Adipocyte (in vitro differentiated cells): ENCODE data around the gene GTF3C5.
"Not testable (repeated sequence)": the region's sequence is repeated elsewhere in the genome, so short reads cannot be mapped to it uniquely, and the experiment has no call there.

ENCODE experiments used
- DNase-seq: peaks from one replicate; pipeline ENCODE4 v3.0.0-alpha.2; 2015; ENCODE audit warnings: low read depth
- H3K27me3 ChIP-seq: replicated peaks from 2 replicates; pipeline ENCODE4 v1.7.0; 2013; ENCODE audit warnings: mild to moderate bottlenecking, low read length, moderate library complexity; ENCODE audit not compliant: control insufficient read depth, insufficient read depth
- H3K36me3 ChIP-seq: 2 replicates; pipeline ENCODE4 v1.7.0; 2013; ENCODE audit warnings: low read length, mild to moderate bottlenecking, moderate library complexity; ENCODE audit not compliant: control insufficient read depth, insufficient read depth, severe bottlenecking
- H3K4me1 ChIP-seq: 2 replicates; pipeline ENCODE4 v1.7.0; 2013; ENCODE audit warnings: mild to moderate bottlenecking, low read length, moderate library complexity; ENCODE audit not compliant: control insufficient read depth, insufficient read depth
- H3K4me3 ChIP-seq: 2 replicates; pipeline ENCODE4 v1.7.0; 2013; ENCODE audit warnings: mild to moderate bottlenecking, low read length, moderate library complexity
- H3K9ac ChIP-seq: 2 replicates; pipeline ENCODE4 v1.7.0; 2013; ENCODE audit warnings: mild to moderate bottlenecking, low read length, moderate library complexity
- H3K9me3 ChIP-seq: 2 replicates; pipeline ENCODE4 v1.7.0; 2013; ENCODE audit warnings: mild to moderate bottlenecking, low read length, moderate library complexity; ENCODE audit not compliant: control insufficient read depth

GTF3C5 gene

DNA sequence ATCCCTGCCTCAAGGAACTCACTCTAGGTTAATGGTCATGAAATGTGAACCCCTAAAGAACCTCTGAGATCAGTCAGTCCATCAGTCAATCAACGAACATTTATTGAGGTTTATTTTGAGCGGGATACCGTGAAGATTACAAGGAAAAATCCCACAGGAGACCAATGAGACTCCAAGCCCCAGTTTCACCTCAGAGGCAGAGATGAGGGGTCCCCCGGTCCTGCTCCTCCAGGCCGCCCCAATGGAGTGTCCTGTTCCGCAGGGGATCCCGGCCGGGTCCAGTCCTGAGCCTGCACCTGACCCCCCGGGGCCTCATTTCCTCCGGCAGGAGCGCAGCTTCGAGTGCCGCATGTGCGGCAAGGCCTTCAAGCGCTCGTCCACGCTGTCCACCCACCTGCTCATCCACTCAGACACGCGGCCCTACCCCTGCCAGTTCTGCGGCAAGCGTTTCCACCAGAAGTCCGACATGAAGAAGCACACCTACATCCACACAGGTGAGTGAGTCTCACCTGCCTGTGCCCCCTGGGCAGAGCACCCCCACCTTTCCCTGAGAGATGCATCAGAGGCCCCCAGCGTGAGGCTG is 41.3 kb upstream of the GTF3C5 start:
- Histone ChIP-seq H3K4me1 (no peaks in the 10 kb centered on the region), H3K9ac (no peak overlapping the region), H3K36me3 (no peaks in the 10 kb centered on the region), H3K4me3 (no peak overlapping the region), H3K27me3 (peaks cover 71% of the 10 kb centered on the region), H3K9me3 (no peaks in the 10 kb centered on the region)
- DNase-seq = no peak

DNA sequence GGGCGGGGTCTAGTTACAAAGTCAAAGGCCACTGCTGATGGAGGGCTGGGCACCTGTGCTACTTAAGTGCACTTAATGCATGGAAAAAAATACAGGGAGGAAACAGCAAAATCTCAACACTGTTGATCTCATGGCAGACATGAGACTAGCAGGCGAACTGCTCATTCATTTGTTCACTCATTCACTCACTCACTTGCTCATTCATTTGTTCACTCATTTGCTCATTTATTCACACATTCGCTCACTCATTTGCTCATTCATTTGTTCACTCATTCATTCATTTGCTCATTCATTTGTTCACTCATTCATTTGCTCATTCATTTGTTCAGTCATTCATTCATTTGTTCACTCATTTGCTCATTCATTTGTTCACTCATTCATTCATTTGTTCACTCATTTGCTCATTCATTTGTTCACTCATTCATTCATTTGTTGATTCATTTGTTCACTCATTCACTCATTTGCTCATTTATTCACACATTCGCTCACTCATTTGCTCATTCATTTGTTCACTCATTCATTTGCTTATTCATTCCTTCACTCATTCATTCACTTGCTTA is 40.7 kb upstream of the GTF3C5 start:
- not testable (repeated sequence) for DNase-seq, H3K36me3 ChIP-seq, H3K9ac ChIP-seq, H3K9me3 ChIP-seq, H3K4me1 ChIP-seq, H3K4me3 ChIP-seq
- peaks cover 72% of the 10 kb centered on the region for H3K27me3 ChIP-seq

DNA sequence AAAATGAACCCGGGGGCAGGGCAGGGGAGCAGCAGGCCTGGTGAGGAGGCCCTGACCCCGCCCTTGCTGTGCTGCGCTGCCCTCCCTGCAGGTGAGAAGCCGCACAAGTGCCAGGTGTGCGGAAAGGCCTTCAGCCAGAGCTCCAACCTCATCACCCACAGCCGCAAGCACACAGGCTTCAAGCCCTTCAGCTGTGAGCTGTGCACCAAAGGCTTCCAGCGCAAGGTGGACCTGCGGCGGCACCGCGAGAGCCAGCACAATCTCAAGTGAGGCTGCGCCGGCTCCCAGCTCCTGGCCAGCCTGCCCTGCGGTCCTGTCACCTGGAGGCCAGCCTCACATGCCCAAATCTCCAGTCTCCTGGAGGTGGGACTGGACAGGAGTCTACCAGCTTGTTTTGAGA is 40.0 kb upstream of the GTF3C5 start:
- no peak for DNase-seq
- Histone ChIP-seq H3K9me3 (no peaks in the 10 kb centered on the region), H3K27me3 (peaks cover 72% of the 10 kb centered on the region), H3K36me3 (no peaks in the 10 kb centered on the region), H3K9ac (no peak overlapping the region), H3K4me3 (no peak overlapping the region), H3K4me1 (no peaks in the 10 kb centered on the region)

DNA sequence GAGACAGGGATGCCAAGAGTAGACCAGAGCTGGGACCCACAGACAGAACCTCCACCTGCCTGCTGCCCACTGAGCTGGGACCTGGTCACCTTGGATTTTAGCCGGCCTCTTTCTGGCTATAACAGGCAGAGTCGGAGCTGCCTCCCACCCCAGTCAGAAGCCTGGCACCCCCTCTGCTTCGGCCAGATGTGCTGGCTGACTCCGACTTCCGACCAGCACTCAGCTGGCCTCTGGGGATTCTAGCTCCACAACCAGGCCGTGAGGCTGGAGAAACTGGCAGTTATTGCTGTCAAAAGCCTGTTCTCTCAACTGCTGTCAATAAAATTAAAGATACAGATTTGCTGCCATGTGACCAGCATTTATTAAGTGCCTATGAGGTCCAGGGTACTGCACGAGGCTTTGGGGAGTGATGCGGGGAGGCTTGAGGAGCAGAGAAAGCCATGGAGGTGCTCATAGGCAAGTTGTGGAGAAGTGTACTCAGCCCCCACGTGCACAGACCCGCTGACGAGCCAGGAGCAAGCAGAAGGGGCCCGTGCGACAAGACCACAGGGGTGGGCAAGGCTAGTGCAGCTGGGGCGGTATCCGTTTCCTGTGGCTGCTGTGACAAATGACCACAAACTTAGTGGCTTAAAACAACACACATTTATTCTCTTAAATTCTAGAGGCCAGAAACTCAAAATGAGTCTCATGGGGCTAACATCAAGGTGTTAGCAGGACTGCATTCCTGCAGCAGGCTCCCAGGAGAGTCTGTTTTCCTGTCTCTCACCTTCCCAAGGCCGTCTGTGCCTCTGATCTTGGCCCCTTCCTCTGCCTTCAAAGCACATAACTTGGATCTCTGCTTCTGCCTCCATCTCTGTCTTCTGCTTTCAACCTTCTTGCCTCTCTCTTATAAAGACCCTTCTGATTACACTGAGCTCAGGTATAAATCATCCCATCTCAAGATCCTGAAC is 39.2 kb upstream of the GTF3C5 start:
- Histone ChIP-seq H3K9me3 (no peaks in the 10 kb centered on the region), H3K36me3 (no peaks in the 10 kb centered on the region), H3K4me3 (no peak overlapping the region), H3K9ac (no peak overlapping the region), H3K4me1 (no peaks in the 10 kb centered on the region), H3K27me3 (peaks cover 72% of the 10 kb centered on the region)
- DNase-seq = no peak

DNA sequence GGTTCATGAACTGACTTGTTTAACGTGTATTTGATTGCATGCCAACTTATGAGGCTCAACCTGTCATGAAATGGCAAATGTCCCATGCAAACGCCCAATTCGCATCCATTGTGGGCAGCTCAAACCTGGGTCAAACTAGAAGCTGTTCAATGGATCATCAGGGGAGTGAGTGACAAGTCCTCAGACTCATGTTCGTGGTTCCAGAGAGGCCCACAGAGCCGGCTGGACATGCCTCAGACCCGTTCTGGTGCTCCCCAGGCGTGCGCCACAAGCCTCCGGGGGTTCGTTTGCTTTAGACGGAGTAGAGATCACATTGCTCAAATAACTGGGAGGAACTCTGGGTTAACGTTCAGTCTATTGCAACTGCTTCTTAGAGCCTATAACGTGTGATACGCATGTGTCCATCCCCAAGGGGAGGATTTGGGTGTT is 37.3 kb upstream of the GTF3C5 start:
- Histone ChIP-seq H3K4me1 (peaks cover 3% of the 10 kb centered on the region), H3K9me3 (no peaks in the 10 kb centered on the region), H3K27me3 (peaks cover 70% of the 10 kb centered on the region), H3K36me3 (no peaks in the 10 kb centered on the region), H3K9ac (no peak overlapping the region), H3K4me3 (no peak overlapping the region)
- no peak for DNase-seq

DNA sequence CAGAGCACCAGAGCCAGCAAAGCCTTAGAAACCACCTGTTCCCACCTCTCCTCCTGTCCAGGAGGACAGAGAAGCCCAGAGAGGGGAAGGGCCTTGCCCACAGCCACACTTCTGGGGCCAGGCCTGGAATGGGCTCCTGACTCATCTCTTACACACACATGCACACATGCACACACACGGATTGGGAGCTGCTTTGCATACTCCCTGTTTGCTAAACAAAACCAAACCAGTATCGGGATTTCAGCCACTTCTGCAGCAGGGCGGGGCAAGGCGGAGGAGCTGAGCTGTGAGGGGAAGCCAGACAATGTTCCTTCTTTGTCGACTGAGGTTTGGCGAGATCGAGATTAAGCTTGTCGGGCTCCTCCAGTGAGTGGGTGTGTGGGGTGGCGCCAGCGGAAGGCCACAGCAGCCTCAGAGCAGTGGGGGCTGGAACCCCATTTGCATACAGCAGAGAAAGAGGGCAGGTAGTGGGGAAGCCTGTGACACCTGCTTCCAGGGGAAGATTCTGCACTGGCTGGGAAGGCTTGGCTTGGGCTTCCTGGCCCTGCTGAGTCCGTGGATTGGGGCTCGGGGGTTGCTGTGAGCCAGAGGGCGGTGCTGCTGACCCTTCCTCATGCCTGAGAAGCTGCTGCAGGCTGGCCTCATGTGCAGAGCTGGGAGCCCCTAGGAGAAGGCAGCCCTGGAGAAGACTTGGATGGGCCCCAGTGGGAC is 36.2 kb upstream of the GTF3C5 start:
- no peak overlapping the region for H3K4me3 ChIP-seq
- no peaks in the 10 kb centered on the region for H3K36me3 ChIP-seq
- no peaks in the 10 kb centered on the region for H3K9me3 ChIP-seq
- no peak overlapping the region for H3K9ac ChIP-seq
- H3K27me3 ChIP-seq = peaks cover 72% of the 10 kb centered on the region
- peaks cover 3% of the 10 kb centered on the region for H3K4me1 ChIP-seq
- DNase-seq = peak; percentile 21

DNA sequence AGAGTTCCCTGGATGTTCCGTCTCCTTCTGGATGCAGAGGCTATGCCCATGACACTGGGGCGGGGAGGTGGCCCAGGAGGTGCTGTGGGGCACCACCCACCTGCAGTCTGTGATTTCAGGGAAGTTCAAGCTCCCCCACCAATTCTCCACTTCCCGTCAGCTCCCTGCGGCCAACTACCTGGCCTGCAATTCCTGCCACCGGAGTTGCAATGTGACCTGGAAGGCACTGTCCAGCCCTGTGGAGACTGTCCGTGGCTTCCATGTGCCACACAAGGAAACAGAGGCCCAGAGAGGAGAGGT is 35.7 kb upstream of the GTF3C5 start:
- no peak overlapping the region for H3K4me3 ChIP-seq
- no peak for DNase-seq
- H3K27me3 ChIP-seq = peaks cover 77% of the 10 kb centered on the region
- H3K36me3 ChIP-seq = no peaks in the 10 kb centered on the region
- no peak overlapping the region for H3K9ac ChIP-seq
- no peaks in the 10 kb centered on the region for H3K9me3 ChIP-seq
- H3K4me1 ChIP-seq = peaks cover 3% of the 10 kb centered on the region

DNA sequence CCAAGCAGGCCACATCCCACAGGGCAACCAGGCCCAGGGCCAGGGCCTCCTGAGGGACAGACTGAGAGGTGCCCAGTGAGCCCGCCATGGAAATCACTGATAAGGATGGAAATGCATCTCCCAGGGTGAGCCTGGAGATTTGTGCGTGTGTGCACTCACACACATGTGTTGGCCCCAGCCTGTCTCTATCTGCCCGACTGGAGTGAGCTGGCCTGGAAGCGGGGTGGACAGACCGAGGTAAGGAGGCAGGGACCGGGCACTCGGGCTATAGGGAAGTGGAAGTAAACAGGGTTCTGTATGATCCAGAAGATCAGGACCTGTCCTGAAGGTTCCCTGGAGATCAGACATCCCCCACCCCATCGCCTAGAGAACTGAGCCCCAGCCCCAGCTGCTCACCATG is 34.9 kb upstream of the GTF3C5 start:
- Histone ChIP-seq H3K36me3 (no peaks in the 10 kb centered on the region), H3K9ac (no peak overlapping the region), H3K27me3 (peaks cover 82% of the 10 kb centered on the region), H3K4me1 (peaks cover 3% of the 10 kb centered on the region), H3K9me3 (no peaks in the 10 kb centered on the region), H3K4me3 (no peak overlapping the region)
- DNase-seq = no peak

DNA sequence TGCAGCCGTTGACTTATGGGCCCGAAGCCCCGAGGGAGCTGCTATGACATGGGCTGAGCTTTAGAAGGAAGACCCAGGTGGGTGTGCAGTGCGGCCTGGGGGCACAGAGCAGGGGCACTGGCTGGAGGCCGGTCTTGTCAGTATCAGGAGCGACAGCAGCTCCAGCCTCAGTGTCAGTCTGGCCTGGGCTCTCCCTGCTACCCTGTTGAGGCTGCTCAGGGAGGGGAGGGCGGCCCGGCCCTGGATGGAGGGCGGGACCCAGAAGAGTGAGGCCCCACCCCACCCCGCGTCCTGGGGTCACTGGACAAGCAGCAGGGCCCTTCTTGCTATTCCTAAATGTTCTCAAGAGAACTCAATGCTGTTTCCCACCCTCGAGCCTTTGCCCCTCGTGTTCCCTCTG is 34.3 kb upstream of the GTF3C5 start:
- Histone ChIP-seq H3K36me3 (no peaks in the 10 kb centered on the region), H3K27me3 (peaks cover 78% of the 10 kb centered on the region), H3K9me3 (no peaks in the 10 kb centered on the region), H3K4me1 (peaks cover 3% of the 10 kb centered on the region), H3K4me3 (no peak overlapping the region), H3K9ac (no peak overlapping the region)
- no peak for DNase-seq

DNA sequence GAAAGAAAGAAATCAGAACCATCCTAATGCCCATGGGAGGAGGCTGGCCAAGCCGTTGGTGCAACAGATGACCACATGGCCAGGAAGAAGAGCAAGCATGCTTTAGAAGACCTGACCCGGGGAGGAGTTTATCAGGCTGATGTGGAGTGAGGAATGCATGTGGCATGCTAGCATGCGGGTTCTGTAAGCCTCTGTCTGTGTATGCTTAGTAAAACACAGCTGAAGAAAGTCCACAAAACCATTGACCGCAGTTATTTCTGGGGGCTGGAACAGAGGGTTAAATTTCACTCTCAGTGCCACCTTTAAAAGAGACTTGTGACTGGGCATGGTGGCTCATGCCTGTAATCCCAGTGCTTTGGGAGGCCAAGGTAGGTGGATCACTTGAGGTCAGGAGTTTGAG is 33.2 kb upstream of the GTF3C5 start:
- no peaks in the 10 kb centered on the region for H3K9me3 ChIP-seq
- H3K36me3 ChIP-seq = no peaks in the 10 kb centered on the region
- H3K27me3 ChIP-seq = peaks cover 78% of the 10 kb centered on the region
- H3K4me3 ChIP-seq = no peak overlapping the region
- peaks cover 3% of the 10 kb centered on the region for H3K4me1 ChIP-seq
- DNase-seq = peak; percentile 33
- H3K9ac ChIP-seq = no peak overlapping the region

DNA sequence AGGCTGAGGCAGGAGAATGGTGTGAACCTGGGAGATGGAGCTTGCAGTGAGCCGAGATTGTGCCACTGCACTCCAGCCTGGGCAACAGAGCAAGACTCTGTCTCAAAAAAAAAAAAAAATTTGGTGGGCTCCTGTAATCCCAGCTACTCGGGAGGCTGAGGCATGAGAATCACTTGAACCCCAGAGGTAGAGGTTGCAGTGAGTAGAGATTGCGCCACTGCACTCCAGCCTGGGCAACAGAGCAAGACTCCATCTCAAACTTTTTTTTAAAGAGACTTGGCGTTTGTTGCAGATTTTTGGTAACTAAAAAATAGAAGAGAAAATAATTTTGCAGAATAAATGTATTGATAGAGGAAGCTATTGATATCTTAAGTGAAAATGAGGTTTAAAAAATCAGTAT is 32.6 kb upstream of the GTF3C5 start:
- H3K9me3 ChIP-seq, H3K4me1 ChIP-seq, DNase-seq, H3K9ac ChIP-seq, H3K36me3 ChIP-seq, H3K4me3 ChIP-seq: not testable (repeated sequence)
- H3K27me3 ChIP-seq = peaks cover 80% of the 10 kb centered on the region
